OCI-M2 (cell line): ENCODE measurements around the gene ABCC4.

Experiments used
- DNase-seq: peaks from one replicate; lab custom pipeline; 2025; ENCODE audit not compliant: unreplicated experiment; lab: John Stamatoyannopoulos, UW

The ABCC4 gene

DNA sequence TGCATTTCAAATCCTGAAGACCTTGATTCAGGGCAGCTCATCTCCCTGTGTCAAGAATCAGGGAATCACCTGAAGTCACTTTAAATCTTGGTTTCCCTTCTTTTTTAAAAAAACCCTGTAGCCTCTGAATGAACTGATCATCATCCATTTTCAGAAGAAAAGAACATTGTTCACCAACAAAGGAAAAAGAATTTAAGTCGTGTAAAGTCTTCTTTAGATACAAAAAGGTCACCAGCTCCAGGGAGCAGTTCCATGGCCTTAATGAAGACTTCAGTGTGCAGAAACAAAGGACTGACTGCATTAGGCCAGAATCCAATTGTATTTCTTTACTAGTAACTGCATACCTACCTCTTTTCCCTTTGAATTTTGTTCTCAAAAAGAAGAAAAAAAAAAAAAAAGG is 245.0 kb downstream of the ABCC4 start:
- no peak for DNase-seq

DNA sequence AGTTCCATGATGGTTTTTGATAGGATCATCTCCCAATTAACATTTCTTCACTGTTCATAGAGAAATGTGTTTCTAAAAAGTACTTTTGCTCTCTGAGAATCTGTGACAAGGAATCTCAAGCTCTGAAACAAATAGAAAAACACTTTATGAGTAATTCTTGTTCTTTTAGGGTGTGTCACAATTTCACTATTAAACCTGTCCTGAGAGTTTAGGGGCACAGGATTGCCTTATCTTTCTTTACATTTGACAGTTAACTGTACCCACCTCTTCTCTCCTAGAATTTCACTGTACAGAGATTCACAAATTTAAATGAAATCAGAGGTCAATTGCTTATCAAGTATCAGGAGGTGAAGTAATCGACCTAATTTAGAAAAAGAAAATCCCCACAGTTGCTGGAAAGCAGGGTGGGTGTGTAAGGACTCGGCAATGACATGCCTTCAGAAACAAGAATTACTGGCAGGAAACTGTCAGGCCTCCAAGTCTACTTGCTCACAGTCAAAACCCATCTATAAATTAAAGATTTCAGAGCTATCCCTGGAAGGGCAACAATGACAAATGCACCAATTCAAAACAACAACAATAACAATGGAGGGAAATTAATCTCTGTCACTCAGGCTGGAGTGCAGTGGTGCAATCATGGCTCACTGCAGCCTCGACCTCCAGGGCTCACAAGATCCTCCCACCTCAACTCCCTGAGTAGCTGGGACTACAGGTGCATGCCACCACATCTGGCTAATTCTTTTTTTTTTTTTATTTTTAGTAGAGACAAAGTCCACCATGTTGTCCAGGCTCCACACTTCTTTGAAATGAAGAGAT is 250.2 kb downstream of the ABCC4 start:
- DNase-seq: no peak

DNA sequence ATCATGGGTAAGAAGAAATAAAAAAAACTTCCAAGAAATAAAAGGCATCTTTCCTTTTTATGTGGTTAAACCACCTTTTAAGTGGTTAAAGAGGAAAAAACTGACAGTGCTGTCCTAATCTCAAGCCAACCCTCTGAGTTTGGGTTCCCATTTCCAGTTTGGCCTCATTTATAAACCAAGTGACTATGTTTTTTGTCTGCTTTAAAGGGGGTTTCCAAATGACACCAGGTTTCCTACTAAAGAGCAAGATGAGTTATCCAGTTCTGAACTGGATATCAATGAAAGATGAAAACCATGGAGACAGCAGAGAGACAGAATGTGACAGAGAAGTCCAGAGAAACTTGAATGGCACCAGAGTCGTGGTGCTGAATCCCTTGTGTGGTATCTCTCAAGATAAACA is 251.5 kb downstream of the ABCC4 start:
- no peak for DNase-seq

DNA sequence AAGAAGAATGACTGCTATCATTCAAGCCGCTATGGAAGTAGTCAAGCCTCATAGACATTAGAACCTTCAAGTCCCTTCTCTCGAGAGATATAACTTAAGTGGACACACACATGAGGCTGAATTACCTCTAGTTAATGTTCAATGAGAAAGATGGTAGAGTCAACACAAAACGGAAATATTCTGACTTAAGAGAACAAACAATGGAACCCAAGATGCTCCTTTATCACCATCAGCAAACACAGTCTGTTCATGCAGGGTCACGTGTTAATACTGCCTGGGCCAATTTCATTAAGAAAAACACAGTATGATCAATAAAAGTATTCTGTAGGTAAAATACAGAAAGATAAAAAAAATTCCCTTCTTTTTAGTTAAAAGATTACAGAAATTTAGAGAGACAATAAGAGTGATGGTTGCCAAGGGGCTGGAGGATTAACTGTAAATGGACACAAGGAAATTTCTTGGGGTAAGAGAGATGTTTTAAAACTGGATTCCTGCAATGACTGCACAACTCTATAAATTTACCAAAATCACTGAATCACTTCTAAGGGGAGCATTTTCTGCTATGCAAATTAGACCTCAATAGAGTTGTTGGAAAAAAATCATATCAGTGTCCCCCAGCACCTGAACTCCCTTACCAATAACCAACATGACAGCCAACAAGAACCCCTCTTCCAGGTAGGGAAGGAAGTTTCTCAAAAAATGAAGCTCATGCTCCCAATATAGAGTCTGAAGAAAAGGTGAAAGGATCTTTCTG is 256.6 kb downstream of the ABCC4 start:
- no peak for DNase-seq

DNA sequence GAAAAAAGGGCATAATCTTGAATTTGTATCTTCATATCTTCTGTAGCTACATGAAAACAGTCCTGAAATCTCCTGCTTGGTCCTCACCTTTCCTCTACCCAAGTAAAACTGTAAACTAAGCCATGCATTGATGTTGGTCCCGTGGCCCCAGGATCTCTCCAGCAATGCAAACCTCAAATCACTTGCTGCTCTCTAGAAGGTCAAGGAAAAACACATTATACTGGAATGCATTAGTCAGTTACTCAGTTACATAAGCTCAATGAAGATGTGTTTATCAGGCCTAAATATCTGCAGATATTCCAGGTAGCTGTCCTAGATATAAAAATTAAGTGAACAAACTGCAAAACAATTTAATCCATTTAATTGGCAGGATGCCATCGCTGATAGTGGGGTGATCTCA is 261.8 kb downstream of the ABCC4 start:
- DNase-seq: no peak

GRCh38 chr13:95038949-95039348 is 262.3 kb downstream of the ABCC4 start:
- no peak for DNase-seq

- DNase-seq: no peak
Measured at GRCh38 chr13:95035311-95036109, 265.7 kb downstream of the ABCC4 start.

- no peak for DNase-seq
Measured at GRCh38 chr13:95033890-95034289, 267.4 kb downstream of the ABCC4 start.

DNA sequence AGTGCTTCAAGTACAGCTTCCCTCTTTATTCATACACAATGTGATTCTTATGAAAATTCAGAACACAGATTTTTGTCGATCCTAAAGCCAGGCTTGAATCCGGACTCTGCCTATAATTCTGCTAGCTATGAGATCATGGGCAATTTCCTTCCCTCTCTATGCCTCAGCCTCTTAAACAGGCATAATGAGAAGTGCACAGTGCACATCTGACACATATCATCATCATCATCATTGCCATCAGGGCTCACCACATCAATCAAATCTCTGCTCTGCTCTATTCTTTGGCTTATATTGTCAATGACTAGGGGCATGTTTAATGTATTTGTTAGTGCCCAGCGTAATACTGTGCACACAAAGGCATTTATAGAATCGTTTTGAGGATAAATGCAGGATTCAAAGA is 269.1 kb downstream of the ABCC4 start:
- no peak for DNase-seq

GRCh38 chr13:95030821-95031343 is 270.4 kb downstream of the ABCC4 start:
- DNase-seq: no peak

- DNase-seq: no peak
Measured at GRCh38 chr13:95027638-95028037, 273.6 kb downstream of the ABCC4 start.

DNA sequence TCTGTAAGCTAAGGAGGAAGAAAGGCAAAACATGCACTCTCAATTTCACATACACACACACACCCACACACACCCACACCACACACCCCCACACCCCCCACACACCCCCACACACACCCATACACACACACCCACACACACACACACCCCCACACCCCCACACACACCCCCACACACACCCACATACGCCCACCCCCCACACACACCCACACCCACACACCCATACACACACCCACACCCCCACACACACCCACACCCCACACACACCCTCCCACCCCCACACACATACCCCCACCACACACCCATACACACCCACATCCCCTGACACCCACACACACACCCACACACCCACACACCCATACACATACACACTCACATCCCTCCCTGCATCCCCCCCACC is 276.1 kb downstream of the ABCC4 start:
- DNase-seq: no peak

GRCh38 chr13:95023405-95023804 is 277.8 kb downstream of the ABCC4 start:
- DNase-seq: no peak

DNA sequence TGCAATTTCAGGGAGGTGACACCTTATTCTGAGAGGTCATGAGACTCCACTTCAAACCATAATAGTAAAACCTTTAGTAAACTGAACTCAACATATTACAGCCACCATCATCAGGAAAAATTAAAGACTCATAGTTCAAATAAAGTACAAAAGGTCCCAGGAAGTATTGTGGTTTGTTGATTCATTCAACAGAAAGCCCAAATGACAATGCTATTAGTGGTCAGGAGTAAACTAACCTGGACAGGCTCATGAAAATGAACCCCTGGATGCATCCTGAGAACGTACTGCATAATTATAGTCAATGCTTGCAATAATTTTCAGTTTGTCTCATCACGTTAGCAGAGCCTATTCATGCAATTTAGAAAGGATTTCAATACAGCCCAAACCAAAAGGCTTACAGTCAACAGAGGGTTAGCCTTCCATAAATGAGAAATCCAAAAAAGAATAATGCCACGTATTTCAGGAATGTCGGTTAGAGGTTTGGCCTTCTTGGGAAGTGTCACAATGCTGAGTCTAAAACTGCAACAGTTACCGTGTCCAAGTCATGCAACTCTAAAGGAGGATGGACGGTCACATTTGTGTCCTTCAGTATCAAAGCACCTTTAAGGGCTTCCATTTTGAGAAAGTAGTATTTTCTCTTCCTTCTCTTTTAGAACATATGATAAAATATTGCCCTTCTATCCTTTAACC is 280.8 kb downstream of the ABCC4 start:
- DNase-seq: no peak

DNA sequence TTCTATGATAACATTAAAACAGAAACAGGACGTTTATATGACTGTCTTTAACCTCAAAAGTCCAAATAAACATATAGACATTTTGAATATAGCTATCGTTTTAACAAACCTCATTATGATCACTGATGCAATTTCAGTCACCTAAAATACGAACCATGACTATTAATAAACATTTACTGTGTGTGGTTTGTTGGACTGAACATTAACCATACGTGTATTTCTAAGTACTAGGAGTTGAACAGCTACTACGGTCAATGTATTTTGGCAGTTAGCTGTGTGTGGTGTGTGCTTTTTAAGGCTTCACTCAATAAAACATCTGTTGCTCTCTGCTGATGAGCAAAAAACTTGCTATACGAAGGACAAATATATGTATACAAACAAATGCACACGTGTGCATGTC is 281.4 kb downstream of the ABCC4 start:
- DNase-seq: no peak

- DNase-seq: no peak
Measured at GRCh38 chr13:95007322-95007721, 293.9 kb downstream of the ABCC4 start.

DNA sequence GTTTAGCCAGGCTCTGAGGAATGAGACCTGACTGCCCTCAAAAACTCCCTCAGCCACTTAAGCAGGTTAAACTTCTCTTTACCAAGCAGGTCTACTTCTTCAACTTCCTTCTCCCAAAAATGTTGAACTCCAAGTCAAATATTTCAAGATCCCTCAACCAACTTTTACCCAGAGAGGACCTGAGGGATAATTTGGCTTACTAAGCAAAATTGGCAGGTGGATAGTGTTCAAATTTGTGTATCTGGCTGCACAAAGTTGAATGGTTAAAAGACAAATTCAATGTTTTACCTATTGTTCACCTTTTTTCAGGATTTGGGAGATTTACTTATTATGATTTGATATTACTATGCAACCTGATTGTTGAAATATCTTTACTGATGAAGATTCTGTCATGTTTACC is 296.0 kb downstream of the ABCC4 start:
- DNase-seq: no peak

- no peak for DNase-seq
Measured at GRCh38 chr13:95003019-95003813, 298.0 kb downstream of the ABCC4 start.

DNA sequence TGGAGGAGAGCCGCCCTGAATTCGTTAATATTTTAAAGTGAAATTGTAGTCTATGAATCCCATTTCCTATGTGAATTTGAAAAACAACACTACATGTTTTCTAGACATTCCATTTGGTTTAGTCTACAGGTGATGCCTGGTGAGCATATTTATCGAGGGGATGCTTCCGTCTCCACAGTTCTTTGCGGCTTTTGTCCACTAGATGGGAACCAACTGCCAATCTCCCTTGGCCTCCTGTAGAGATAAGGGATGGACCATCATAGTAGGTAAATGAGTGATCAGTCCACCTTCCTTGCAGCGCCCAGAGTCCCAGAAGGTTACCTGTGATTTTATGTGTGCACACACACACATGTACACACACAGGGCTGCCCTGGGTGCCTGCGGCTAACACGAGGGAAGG is 299.1 kb downstream of the ABCC4 start:
- no peak for DNase-seq

GRCh38 chr13:94999871-95000270 is 301.4 kb downstream of the ABCC4 start:
- DNase-seq: no peak
